ENCODE results near the gene CRACDL. TPM values are rescaled to one million over a fixed set of nuclear protein-coding genes. Genes with fewer than 3 reads are reported as not detected.

The CRACDL gene
- total RNA-seq, 1 experiment from 2014 or later, result 1.1 TPM

DNA sequence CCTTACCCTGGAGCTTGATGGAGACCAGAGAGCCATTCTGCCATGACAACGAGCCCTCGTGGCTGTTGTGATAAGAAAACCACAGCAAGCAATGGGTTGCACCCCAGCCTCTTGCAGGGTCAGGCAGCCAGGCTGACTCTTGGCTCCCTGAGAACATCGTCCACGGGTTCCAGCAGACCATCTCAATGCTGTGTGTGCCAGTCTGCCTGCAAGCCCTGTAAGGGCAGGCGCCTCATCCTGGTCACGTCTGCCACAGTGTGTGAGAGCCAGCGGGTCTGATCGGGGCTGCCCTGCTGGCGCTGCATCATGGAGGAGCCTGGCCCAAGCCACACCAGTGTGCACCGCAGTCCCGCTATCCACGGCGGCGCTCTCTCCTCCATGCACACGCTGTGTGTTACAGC lies 134.1 kb downstream of the CRACDL start:
- H3K9me3 ChIP-seq, result no peaks in the 10 kb centered on the region
- Mint-ChIP-seq H3K27ac (ENCODE audit: unreplicated experiment) (peak overlapping the region; percentile 43), H3K36me3 (ENCODE audit: insufficient read depth, unreplicated experiment) (peaks cover 8% of the 10 kb centered on the region), H3K4me3 (ENCODE audit: unreplicated experiment) (no peak overlapping the region), H3K27me3 (ENCODE audit: insufficient read depth, unreplicated experiment) (no peaks in the 10 kb centered on the region), H3K9me3 (ENCODE audit: unreplicated experiment) (no peaks in the 10 kb centered on the region), H3K4me1 (ENCODE audit: low read depth, unreplicated experiment) (peaks cover 34% of the 10 kb centered on the region)
- peaks cover 32% of the 10 kb centered on the region for H3K4me1 ChIP-seq
- ChIA-PET CTCF (no interaction called here), POLR2A (no interaction called here)
- intact Hi-C loops (cut with micrococcal nuclease; ENCODE audit: unreplicated experiment), result no loop called here
- TF ChIP-seq, protein P1, sequence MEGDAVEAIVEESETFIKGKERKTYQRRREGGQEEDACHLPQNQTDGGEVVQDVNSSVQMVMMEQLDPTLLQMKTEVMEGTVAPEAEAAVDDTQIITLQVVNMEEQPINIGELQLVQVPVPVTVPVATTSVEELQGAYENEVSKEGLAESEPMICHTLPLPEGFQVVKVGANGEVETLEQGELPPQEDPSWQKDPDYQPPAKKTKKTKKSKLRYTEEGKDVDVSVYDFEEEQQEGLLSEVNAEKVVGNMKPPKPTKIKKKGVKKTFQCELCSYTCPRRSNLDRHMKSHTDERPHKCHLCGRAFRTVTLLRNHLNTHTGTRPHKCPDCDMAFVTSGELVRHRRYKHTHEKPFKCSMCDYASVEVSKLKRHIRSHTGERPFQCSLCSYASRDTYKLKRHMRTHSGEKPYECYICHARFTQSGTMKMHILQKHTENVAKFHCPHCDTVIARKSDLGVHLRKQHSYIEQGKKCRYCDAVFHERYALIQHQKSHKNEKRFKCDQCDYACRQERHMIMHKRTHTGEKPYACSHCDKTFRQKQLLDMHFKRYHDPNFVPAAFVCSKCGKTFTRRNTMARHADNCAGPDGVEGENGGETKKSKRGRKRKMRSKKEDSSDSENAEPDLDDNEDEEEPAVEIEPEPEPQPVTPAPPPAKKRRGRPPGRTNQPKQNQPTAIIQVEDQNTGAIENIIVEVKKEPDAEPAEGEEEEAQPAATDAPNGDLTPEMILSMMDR (IDR thresholded peaks at IDR 0.05; ENCODE audit: insufficient read depth in 1 of 2, low read depth in 1 of 2, low read length in 1 of 2, severe bottlenecking in 1 of 2, unreplicated experiment in 1 of 2), result no peak
- H3K4me3 ChIP-seq (ENCODE audit: low read depth, low read length), result no peak overlapping the region
- H3K36me3 ChIP-seq (ENCODE audit: control insufficient read depth, insufficient read depth, low read length), result no peaks in the 10 kb centered on the region
- no TSS peak for BruUV-seq (replicated peaks)
- no peak for DNase-seq
- H3K27me3 ChIP-seq (replicated peaks; ENCODE audit: control insufficient read depth, insufficient read depth, low read length), result no peaks in the 10 kb centered on the region

DNA sequence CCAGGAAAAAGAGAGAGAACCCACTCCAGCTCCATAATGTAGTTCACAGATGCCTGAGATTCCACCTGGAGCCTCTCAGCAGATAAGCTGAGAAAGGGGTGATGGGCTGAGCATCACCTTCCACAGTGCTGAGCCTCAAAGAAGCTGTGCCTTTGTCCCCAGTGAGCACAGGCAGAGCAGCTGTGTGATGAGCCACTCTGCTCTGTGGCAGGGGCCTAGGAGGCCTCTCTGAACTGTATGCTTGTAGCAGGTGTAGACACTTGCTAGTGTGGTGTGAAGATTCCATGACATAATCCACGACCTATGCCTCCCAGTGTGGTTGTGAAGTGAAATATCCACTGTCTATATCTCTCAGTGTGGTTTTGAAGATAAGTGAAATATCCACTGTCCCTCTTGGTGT lies 134.7 kb downstream of the CRACDL start:
- ChIA-PET POLR2A (no interaction called here), CTCF (no interaction called here)
- intact Hi-C loops (cut with micrococcal nuclease; ENCODE audit: unreplicated experiment), result no loop called here
- no peaks in the 10 kb centered on the region for H3K9me3 ChIP-seq
- H3K36me3 Mint-ChIP-seq (ENCODE audit: insufficient read depth, unreplicated experiment), result peaks cover 10% of the 10 kb centered on the region
- H3K27me3 Mint-ChIP-seq (ENCODE audit: insufficient read depth, unreplicated experiment), result no peaks in the 10 kb centered on the region
- TF ChIP-seq, protein P1 (IDR thresholded peaks at IDR 0.05; ENCODE audit: insufficient read depth in 1 of 2, low read depth in 1 of 2, low read length in 1 of 2, severe bottlenecking in 1 of 2, unreplicated experiment in 1 of 2), result no peak
- H3K36me3 ChIP-seq (ENCODE audit: control insufficient read depth, insufficient read depth, low read length), result no peaks in the 10 kb centered on the region
- H3K27ac Mint-ChIP-seq (ENCODE audit: unreplicated experiment), result peak overlapping the region; percentile 43
- BruUV-seq (replicated peaks), result no TSS peak
- no peaks in the 10 kb centered on the region for H3K9me3 Mint-ChIP-seq (ENCODE audit: unreplicated experiment)
- H3K4me1 ChIP-seq, result peaks cover 38% of the 10 kb centered on the region
- peaks cover 39% of the 10 kb centered on the region for H3K4me1 Mint-ChIP-seq (ENCODE audit: low read depth, unreplicated experiment)
- no peak overlapping the region for H3K4me3 Mint-ChIP-seq (ENCODE audit: unreplicated experiment)
- DNase-seq, result no peak
- H3K4me3 ChIP-seq (ENCODE audit: low read depth, low read length), result no peak overlapping the region
- H3K27me3 ChIP-seq (replicated peaks; ENCODE audit: control insufficient read depth, insufficient read depth, low read length), result no peaks in the 10 kb centered on the region

DNA sequence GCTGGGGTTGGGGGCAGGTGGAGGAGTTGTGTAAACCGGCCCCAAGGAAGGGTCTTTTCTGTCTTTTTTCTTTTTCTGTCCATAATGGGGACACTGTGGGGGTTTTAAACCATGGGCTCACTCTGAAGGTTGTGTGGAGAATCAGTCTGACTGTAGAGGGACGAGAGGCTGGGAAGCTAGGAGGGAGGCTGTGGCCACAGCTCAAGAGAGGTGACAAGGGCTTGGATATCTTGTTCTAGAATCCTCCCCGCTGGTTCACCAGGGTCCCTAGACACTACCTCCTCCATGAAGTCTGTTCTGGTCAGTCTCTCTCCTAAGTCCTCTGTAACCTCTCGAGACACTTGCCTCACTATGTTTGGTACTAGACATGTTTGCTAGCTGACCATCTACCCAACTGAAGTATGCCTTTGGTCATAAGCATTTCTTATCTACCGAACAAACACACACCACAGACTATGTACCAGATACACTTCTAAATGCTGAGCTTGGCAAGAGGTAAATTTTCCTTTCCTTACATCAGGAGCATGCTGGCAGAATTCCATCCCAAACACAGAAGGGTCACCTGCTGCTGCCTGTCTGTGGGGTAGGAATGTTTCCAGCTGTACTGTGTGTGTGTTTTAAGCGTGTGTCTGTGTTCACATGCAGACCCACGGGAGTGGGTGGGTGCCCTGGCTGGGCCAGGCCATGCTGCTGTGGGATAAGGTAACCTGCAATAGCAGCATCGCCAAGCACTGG lies 135.5 kb downstream of the CRACDL start:
- Histone ChIP-seq H3K27me3 (replicated peaks; ENCODE audit: control insufficient read depth, insufficient read depth, low read length) (no peaks in the 10 kb centered on the region), H3K4me1 (peaks cover 42% of the 10 kb centered on the region), H3K4me3 (ENCODE audit: low read depth, low read length) (no peak overlapping the region), H3K36me3 (ENCODE audit: control insufficient read depth, insufficient read depth, low read length) (no peaks in the 10 kb centered on the region), H3K9me3 (no peaks in the 10 kb centered on the region)
- H3K27me3 Mint-ChIP-seq (ENCODE audit: insufficient read depth, unreplicated experiment), result no peaks in the 10 kb centered on the region
- ChIA-PET CTCF (no interaction called here), POLR2A (no interaction called here)
- BruUV-seq (replicated peaks), result no TSS peak
- no peak overlapping the region for H3K4me3 Mint-ChIP-seq (ENCODE audit: unreplicated experiment)
- DNase-seq, result no peak
- no peaks in the 10 kb centered on the region for H3K9me3 Mint-ChIP-seq (ENCODE audit: unreplicated experiment)
- peaks cover 18% of the 10 kb centered on the region for H3K36me3 Mint-ChIP-seq (ENCODE audit: insufficient read depth, unreplicated experiment)
- peak overlapping the region; percentile 43 for H3K27ac Mint-ChIP-seq (ENCODE audit: unreplicated experiment)
- TF ChIP-seq, protein P1 (IDR thresholded peaks at IDR 0.05; ENCODE audit: insufficient read depth in 1 of 2, low read depth in 1 of 2, low read length in 1 of 2, severe bottlenecking in 1 of 2, unreplicated experiment in 1 of 2), result no peak
- intact Hi-C loops (cut with micrococcal nuclease; ENCODE audit: unreplicated experiment), result no loop called here
- peaks cover 41% of the 10 kb centered on the region for H3K4me1 Mint-ChIP-seq (ENCODE audit: low read depth, unreplicated experiment)
